ENCODE results near the gene PAK1.

GRCh38 chr11:77396911-77397310 is 77.0 kb downstream of the PAK1 start:
- TF ChIP-seq, protein P1, sequence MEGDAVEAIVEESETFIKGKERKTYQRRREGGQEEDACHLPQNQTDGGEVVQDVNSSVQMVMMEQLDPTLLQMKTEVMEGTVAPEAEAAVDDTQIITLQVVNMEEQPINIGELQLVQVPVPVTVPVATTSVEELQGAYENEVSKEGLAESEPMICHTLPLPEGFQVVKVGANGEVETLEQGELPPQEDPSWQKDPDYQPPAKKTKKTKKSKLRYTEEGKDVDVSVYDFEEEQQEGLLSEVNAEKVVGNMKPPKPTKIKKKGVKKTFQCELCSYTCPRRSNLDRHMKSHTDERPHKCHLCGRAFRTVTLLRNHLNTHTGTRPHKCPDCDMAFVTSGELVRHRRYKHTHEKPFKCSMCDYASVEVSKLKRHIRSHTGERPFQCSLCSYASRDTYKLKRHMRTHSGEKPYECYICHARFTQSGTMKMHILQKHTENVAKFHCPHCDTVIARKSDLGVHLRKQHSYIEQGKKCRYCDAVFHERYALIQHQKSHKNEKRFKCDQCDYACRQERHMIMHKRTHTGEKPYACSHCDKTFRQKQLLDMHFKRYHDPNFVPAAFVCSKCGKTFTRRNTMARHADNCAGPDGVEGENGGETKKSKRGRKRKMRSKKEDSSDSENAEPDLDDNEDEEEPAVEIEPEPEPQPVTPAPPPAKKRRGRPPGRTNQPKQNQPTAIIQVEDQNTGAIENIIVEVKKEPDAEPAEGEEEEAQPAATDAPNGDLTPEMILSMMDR (IDR thresholded peaks at IDR 0.05): no peak
- no peak for TF ChIP-seq ZFX (IDR thresholded peaks at IDR 0.05; ENCODE audit: borderline replicate concordance)
